Measurements from ENCODE around the gene PPP1R16B.

The PPP1R16B gene

GRCh38 chr20:38866265-38867061 is 61.0 kb downstream of the PPP1R16B start:
- ChIA-PET CTCF (interaction anchor here (1.0 to 7.8 kb wide), 9 partner anchors 8 to 76 kb away, joined by 3 to 76 read pairs (median 4); no protein-coding TSS in a partner anchor), POLR2A (interaction anchor here (0.6 kb wide), 1 partner anchor 1162 kb away, joined by 4 read pairs; no protein-coding TSS in a partner anchor)
- no peak for TF ChIP-seq CTCF (IDR thresholded peaks at IDR 0.05; ENCODE audit: control extremely low read depth, extremely low read depth, low read depth, missing control alignments)
- DNase-seq (ENCODE audit: extremely low spot score) = no peak

- no peak for TF ChIP-seq CTCF (IDR thresholded peaks at IDR 0.05; ENCODE audit: control extremely low read depth, extremely low read depth, low read depth, missing control alignments)
- CTCF ChIA-PET = interaction anchor here (1.0 to 7.8 kb wide), 9 partner anchors 8 to 77 kb away, joined by 3 to 76 read pairs (median 4); no protein-coding TSS in a partner anchor
- no peak for DNase-seq (ENCODE audit: extremely low spot score)
- POLR2A ChIA-PET = no interaction called here
These were observed 61.5 kb downstream of the PPP1R16B start for GRCh38 chr20:38867062-38867359.

GRCh38 chr20:38870733-38871559 is 65.4 kb downstream of the PPP1R16B start:
- ChIA-PET CTCF (interaction anchor here (1.1 to 7.8 kb wide), 4 partner anchors 12 to 22 kb away, joined by 4 to 76 read pairs (median 10); no protein-coding TSS in a partner anchor), POLR2A (no interaction called here)
- no peak for DNase-seq (ENCODE audit: extremely low spot score)
- no peak for TF ChIP-seq CTCF (IDR thresholded peaks at IDR 0.05; ENCODE audit: control extremely low read depth, extremely low read depth, low read depth, missing control alignments)

- DNase-seq (ENCODE audit: extremely low spot score) = no peak
- ChIA-PET POLR2A (no interaction called here), CTCF (interaction anchor here (1.1 to 7.8 kb wide), 3 partner anchors 12 to 21 kb away, joined by 4 to 76 read pairs (median 12); no protein-coding TSS in a partner anchor)
These were observed 66.1 kb downstream of the PPP1R16B start for GRCh38 chr20:38871560-38871953.

GRCh38 chr20:38872036-38872435 is 66.5 kb downstream of the PPP1R16B start:
- no peak for TF ChIP-seq CTCF (IDR thresholded peaks at IDR 0.05; ENCODE audit: control extremely low read depth, extremely low read depth, low read depth, missing control alignments)
- POLR2A ChIA-PET = no interaction called here
- no peak for DNase-seq (ENCODE audit: extremely low spot score)
- CTCF ChIA-PET = interaction anchor here (0.9 to 7.8 kb wide), 5 partner anchors 12 to 141 kb away, joined by 3 to 76 read pairs (median 4); no protein-coding TSS in a partner anchor

More at GRCh38 chr20:38871560-38871953, 66.1 kb downstream of the PPP1R16B start:
- TF ChIP-seq CTCF (IDR thresholded peaks at IDR 0.05; ENCODE audit: control extremely low read depth, extremely low read depth, low read depth, missing control alignments) = no peak

GRCh38 chr20:38872491-38873049 is 67.1 kb downstream of the PPP1R16B start:
- TF ChIP-seq CTCF (IDR thresholded peaks at IDR 0.05; ENCODE audit: control extremely low read depth, extremely low read depth, low read depth, missing control alignments) = no peak
- POLR2A ChIA-PET = interaction anchor here (0.7 to 1.5 kb wide), 4 partner anchors 11 to 64 kb away, joined by 3 read pairs; no protein-coding TSS in a partner anchor
- no peak for DNase-seq (ENCODE audit: extremely low spot score)
- CTCF ChIA-PET = interaction anchor here (0.8 to 7.8 kb wide), 7 partner anchors 12 to 142 kb away, joined by 3 to 76 read pairs (median 4); no protein-coding TSS in a partner anchor

All from GM10248 (cell line).